NCI-H2171 (cell line): ENCODE data around the gene EML3.
A peak's percentile ranks its signal among the peaks of the same experiment; 100 is the strongest.
"Not testable (repeated sequence)": the region's sequence is repeated elsewhere in the genome, so short reads cannot be mapped to it uniquely, and the experiment has no call there.

Experiments
- DNase-seq: peaks from one replicate; lab custom pipeline; 2025; lab: John Stamatoyannopoulos, UW

Gene EML3

DNA sequence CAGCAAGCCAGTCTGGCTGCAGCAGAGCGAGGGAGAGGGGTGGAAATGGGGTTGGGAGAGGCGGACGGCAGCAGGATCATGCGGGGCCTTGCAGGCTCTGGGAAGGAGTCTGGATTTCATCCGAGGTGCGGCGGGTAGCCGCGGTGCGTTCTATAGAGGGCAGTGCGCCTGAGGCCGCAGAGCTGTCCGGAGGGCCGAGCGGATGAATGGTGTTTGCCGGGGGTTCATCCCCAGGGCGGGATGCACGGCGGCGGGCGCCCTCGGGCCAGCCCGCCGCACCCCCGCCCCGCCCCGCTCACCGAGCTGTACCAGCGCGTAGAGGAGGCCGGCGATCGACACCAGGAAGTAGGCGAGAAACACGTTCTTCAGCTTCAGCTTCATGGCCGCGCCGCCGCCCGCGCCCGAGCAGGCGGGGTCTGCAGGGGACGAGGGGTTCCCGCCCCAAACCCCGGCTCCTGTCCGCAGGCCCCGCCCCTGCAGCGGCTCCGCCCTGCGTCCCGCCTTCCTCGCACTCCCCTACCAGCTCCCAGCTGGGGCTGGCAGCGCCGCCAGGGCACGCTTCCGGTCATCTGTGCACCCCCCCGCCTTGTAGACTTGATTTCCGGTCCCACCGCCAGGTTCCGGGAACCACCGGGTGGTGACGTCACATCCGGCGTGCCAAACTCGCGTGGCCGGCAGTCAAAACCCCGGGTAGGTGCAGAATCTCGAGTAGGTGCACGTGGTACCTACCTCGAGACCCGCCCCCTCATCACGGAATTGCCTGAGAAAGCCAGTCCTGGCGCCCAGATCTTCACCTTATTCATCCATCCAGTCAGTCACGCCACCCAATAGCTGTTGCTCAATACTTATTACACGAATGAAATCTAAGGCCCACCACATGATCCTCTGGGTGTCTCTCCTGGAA is 9.2 kb upstream of the EML3 start, which contains the start of gene B3GAT3:
TSS of gene B3GAT3 (minus strand) at position 420 of the 904 bp plus-strand sequence. CDS start at position 381, 39 bp downstream.
- DNase-seq = peak; percentile 96

DNA sequence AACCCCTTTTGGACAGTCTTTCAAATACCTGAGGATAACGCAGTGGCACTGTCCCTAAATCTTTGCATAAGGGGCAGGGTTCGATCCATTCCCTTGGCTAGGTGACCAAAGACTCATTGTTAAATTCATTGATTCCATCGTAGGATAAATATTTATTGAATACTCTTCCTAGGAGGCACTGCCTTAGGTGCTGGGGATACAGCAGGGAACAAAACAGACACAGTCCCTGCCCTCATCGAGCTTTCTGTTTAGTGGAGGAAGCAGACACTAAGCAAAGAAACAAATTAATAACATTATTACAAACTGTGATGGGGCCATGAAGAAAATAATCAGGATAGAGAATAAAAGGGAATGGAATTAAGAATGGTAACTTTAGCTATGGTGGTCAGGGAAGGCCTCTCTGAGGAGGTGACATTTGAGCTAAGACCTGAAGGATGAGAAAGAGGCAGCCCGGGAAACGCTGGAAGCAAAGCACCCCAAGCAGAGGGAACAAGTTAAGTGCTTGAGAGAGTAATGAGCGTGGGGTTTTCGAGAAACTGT is 8.5 kb upstream of the EML3 start:
- DNase-seq = no peak

DNA sequence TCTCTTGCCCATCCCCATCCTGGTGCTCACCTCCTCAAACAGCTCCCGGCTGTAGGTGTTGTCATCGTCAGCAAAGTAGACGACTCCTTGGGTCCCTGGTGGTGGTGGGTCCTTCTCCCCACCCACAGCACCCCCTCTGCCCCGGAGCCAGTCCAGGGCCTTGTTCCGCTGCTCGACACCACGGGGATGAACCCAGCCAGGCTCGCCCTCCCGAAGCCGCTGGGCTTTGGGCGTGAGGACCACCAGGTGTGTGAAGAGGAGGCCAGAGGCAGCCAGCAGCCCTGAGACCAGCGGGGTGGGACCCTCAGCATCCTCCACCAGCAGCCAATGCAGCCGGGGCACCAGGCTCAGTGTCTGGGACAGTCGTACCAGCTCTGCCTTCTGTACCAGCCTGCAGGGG is 4.4 kb upstream of the EML3 start:
- not testable (repeated sequence) for DNase-seq

DNA sequence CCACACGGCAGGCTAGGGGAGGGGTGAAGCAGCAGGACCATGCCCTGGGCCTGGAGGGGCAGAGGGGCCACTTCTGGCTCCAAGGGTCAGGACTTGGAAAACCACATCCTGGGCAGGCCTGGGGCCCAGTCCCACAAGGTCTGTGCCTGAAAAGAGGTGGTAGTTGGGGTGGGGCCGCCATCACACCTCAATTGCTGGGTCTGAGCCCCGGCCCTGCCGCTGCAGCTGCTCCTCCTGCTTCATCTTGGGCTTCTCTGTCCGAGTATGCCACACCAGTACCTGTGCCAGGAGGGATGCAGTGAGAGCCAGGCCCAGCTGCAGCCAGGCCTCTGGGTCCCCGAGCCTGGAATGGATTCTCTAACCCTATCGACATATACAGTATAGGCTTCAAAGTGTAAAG is 2.9 kb upstream of the EML3 start:
- no peak for DNase-seq

DNA sequence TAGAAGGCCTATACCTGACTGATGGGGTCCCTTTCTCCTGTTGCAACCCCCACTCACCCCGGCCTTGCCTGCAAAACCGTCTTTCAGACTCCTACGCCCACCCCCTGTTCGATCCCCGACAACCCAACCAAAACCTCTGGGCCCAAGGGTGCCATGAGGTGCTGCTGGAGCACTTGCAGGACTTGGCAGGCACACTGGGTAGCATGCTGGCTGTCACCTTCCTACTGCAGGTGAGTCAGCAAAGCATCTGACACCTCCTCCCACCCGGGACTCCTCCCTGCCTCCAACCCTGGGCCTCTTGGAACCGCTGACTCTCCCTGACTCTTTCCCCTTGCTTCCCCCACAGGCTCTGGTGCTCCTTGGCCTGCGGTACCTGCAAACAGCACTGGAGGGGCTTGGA is 1.7 kb upstream of the EML3 start:
- no peak for DNase-seq

DNA sequence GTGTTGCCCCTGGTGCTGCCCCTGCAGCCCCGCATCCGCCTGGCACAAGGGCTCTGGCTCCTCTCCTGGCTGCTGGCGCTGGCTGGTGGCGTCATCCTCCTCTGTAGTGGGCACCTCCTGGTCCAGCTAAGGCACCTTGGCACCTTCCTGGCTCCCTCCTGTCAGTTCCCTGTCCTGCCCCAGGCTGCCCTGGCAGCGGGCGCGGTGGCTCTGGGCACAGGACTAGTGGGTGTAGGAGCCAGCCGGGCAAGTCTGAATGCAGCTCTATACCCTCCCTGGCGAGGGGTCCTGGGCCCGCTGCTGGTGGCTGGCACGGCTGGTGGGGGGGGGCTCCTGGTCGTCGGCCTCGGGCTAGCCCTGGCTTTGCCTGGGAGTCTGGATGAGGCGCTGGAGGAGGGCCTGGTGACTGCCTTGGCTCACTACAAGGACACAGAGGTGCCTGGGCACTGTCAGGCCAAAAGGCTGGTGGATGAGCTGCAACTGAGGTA is 760 bp upstream of the EML3 start:
- no peak for DNase-seq

DNA sequence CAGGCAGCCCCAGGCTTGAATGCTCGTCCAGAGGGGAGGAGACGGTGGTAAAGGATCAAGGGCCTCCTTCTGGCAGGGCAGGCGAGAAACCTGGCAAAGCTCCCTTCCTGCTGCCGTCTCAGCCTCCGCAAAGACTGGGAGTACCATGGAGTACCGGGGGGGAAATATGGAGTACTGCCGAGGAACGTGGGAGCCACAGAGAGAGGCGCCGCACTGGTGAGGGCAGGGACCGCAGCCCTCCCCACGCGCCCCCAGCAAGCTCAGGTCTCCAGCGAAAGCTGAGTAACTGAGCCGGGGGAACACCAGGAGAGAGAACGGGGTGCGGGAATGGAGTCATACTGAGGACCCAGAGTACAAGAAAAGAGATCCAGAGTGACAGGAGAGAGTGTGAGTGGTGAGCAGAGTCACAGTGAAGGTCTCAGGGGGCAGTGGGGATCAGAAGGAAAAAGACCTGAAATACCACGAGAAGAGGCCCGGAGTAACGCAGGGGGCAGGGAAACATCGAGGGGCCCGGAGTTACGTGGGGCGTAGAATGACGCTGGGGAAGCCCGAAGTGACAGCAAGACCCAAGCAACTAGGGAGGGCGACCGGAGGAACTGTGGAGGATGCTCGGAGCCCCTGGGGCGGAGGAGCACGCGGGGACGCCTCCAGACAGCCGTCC is 740 bp downstream of the EML3 start:
- DNase-seq = peak; percentile 16

DNA sequence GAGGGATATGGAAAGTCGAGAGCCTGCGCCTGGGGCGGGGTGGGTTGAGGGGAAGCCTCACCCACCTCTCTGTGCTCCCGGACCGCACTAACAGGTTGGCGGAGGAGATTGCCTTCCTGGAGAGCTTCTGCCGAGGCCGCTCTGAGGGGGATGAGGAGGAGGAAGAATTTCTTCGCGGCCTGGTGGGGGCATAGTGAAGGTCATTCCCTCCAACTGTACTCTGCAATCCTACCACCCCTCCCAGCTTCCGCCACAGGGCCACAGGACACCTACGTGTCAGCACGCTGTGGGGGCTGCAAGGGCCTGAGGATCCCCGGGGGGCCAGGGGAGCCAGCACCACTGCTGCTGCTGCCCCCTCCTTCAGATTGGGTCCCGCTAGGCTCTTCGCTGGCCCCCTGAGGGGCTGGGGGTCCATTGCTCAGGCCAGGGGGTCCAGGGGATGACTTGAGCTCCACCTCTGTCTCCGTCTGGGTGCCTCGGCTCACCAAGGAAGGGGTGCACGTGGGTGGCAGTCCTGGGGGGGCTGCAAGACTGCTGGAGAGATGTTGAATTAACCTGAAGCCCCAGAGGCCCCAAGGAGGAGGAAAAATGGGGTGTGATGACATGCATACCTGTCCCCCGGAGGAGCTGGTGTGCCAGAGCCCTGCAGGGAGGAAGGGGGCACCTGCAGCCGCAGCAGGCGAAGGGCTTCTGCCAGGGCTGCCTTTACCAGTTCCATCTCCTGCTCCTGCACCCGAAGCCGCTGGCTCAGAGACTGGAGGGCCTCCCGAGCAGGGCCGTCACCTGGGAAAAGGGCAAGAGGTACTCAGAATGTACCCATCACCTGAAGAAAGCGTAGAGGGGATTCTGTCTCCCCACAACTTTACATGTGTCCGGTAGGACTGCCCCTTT is 1.5 kb downstream of the EML3 start:
- no peak for DNase-seq

DNA sequence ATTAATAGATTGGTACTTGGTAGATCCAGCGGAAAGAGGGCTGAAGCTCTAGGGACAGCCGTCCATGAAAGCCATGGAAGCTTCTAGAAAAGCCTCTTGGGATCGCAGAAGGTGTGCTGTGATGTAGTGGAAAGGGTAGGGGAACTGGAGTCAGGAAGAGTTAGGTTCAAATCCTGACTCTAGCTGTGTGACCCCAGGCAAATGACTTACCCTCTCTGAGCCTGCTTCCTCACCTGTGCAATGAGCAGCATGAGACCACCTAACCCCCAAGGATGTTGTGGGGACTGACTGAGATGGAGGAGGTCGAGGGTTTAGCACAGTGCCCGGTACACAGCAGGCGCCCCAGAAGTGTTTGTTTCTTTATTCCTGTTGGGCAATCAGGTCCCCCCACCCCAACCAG is 2.2 kb downstream of the EML3 start:
- no peak for DNase-seq

DNA sequence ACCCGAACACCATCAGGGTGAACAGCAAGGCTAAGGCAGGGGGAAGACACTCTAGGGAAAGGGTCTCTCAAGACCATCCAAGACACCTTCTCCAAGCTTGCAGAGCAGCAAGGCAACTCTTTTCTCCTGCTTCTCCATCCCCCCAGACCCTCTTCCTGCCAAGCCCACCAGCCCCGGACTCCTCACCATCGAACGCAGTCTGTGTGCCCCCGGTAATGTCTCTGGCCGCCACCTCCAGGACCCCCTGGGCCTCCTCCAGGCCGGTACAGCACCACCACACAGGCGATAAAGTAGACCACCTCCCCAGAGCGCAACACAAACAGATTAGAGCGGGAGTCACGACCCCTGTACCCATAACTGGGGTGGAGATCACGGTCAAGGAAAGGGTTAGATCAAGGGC is 3.8 kb downstream of the EML3 start:
- no peak for DNase-seq

DNA sequence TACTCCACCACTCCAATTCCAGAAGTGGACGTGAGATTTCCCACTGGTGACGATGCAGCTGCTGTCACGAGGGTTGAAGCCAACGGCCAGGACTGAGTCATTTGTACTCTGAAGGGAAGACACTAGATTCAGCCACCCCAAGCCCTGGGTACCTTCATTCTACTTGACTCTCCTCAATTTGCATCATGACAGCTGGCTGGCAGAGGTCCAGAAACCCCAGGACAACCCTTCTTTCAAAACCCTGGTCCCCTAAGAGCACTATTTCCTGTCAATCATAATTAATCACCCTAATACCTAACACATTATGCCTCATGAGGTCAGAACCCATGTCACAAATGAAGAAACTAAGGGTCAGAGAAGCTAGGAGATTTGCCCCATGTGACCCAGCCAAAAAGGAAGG is 4.9 kb downstream of the EML3 start:
- DNase-seq = no peak

DNA sequence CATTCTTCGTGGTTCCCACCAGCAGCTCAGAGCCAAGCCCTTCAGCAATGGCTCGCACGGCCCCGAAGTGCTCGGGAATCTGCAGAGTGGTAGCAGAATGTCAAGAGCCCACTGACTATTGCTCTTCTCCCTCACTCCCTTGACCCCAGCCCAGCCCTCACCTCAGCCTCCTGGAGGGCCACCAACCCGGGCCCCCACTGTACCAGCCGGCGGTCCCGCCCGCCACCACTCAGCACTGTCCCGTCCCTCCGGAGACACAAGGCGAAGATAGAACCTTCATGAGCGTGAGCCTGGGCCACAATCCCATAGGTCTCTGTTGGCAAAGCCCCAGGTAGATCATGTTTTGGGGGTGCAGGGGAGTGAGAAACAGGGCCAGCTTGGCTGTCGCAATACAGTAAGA is 6.7 kb downstream of the EML3 start:
- DNase-seq = no peak

DNA sequence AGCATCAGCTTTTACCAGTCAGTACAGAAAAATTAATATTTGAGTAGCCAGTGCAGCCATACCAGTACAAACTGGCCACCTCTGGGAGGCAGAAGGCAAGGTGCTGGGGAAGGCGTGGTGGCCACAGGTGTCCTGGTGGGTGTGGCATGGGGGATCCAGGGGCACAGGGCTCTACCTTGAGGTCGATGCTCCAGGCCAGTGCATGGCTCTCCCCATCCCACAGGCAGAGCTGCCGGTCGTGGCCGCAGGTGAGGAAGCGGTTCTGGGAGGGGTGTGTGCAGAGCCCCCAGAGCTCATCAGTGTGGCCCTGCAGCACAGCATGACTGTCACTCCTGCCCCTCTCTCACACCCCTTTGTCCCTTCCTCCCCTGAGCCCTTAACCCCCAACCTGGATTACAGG is 7.1 kb downstream of the EML3 start:
- no peak for DNase-seq

DNA sequence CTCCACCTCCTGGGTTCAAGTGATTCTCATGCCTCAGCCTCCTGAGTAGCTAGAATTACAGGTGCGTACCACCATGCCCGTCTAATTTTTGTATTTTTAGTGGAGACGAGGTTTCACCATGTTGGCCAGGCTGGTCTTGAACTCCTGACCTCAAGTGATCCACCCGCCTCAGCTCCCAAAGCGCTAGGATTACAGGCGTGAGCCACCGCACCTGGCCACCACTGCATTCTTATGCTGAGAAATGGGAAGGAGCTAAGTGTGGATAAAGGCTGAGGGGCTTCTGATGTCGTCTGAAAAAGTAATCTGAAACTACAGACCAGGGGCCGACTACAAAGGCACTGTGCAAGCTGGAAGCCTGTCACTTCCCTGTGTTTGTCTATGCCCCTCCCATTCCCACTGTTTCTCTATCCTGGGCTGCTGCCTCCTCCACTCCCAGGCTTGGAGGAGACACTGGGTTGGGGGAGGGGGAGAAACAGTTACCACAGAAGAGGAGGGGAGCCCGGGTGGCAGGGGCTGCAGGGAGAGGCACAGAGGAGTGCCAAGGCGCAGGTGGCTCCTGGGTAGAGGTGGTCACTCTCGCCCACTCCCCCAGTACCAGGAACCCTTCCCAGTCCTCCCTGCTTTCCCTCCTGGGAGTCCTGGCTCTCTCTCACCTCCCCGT is 8.0 kb downstream of the EML3 start:
- no peak for DNase-seq

DNA sequence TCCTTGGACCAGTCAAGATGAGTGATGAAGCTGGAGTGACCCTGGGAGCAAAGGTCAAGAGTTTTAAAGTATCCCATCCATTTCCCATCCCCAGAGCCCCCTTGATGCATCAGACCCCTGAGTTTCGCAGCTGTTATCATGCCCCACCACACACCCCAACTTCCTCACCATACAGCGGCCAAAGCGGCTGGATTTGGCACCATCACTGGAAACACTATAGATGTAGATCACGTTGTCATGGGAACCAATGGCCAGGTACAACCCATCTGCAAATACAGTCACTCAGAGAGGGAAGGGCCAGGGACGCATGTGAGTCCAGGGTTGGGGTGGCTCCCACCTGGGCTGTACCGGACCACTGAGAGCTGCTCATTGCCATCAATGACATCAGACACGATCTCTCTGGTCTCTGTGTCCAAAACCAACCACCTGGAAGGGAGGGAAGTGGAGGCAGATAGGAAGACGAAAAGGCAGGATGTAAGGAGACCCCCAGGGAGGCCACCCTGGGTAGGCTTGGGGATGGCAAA is 8.7 kb downstream of the EML3 start:
- no peak for DNase-seq

DNA sequence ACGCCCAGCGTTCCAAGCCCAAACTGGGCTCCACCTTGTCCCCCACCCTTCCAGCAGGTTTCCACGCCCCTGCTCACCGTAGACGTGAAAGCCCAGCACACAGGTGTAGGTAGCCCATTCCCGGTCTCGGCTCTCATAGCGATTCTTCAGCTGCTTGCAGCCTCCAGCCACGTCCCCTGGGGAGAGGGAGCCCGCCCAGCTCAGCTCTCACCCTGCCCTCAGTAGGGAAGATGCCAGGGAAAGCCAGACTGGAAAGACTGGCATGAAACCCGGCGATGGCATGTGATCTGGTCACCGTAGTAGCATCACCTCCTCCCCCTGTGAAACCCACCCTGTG is 9.5 kb downstream of the EML3 start:
- DNase-seq = no peak

DNA sequence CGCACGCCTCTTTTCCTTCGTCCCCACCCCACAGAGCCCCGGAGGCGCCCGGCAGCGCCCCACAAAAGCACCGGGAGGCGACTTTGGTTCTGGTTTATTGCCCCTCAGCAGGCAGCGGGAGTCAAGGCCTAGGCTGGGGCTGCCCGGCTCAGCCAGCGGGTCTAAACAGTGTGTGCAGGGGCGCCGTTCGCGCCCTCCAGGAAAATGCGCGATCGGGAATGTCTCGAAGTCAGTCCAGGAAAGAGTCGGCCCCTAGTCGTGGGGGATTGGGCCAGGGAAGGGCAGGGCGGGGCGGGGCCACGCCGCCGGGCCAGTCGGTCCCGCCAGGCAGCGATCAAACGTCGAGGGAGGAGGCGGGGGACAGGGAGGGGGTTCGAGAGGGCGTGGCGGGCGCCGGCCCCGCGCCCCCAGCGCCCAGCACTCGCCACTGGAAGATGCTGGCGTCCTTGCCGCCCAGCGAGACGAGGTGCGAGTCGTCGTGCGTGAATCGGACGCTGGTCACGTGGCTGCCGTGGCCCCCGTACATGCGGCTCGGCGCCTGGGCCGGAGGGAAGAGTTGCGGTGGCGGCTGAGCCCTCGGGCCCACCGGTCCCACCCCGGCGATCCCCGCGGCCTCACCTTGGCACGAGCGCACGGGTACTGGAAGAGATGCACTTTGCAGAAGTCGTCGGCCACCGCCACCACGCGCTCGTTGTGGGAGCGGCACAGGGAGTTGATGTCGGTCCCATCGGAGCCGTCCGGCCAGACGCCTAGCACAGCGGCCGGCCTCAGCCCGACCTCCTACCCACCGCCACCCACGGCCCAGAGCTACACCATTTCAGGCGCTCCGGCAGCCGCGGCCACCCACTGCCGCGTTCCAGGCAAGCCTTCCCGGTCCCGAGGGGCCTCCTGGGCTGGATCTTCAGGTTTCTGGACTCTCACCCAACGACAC is 10.2 kb downstream of the EML3 start:
- DNase-seq = peak; percentile 60

DNA sequence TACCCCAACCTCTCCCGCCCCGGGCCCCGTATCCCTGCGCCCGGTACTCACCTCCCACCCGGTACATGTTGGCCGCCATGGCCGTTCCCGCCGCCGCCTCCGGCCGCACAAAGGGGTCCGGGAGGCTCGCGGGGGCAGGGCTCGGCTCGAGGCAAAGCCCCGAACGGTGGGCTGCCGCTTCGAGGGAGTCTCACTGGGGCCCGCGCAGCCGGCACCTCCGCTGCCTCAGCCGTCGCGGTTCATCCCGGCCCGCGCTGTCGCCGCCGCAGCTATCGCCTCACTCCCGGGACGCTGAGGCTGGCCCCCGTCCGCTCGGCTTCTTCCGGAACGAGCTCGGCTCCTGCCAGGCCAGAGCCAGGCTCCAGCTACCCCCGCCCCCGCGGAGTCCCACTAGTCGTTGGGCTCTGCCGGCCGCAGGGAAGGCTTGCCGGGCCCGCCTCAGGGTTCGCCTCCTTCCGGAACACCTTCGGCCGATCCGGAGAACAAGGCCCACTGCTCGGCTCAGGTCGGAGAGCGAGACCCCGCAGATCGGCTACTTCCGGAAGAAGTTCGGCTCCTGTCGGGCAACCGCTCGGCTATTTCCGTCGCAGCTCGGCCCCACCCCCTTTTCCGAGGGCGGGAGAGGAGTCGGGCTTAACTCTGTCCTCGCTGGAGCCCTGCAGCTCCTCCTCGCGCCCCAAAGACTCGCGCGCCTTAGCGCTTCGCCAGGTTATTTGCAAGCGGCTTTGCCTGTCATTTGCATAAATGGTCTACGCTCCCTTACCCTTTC is 11.0 kb downstream of the EML3 start, which contains the start of gene MTA2:
TSS of gene MTA2 (minus strand) at position 494 of the 769 bp plus-strand sequence. CDS start at position 79, 415 bp downstream.
- DNase-seq = peak; percentile 97

DNA sequence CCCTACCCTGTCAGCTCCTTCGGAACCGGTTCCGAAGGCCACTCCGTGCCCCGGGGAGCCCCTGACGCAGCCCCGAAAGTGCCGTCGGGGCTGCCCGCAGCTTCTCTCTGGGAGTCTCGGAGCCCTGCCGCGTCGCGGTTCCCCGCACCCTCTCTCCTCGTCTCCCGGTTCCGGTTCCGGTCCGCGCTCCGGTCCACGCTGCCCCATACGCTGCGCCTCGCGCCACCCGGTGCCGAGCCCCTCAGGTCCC is 11.5 kb downstream of the EML3 start:
- DNase-seq = no peak
